NCI-H1417 (cell line): ENCODE measurements around the gene SETD1B.
A peak's percentile ranks its signal among the peaks of the same experiment; 100 is the strongest.

Experiments used
- DNase-seq, 3 experiments: peaks; one replicate each; lab custom pipeline; 2025; lab: John Stamatoyannopoulos, UW

The SETD1B gene

DNA sequence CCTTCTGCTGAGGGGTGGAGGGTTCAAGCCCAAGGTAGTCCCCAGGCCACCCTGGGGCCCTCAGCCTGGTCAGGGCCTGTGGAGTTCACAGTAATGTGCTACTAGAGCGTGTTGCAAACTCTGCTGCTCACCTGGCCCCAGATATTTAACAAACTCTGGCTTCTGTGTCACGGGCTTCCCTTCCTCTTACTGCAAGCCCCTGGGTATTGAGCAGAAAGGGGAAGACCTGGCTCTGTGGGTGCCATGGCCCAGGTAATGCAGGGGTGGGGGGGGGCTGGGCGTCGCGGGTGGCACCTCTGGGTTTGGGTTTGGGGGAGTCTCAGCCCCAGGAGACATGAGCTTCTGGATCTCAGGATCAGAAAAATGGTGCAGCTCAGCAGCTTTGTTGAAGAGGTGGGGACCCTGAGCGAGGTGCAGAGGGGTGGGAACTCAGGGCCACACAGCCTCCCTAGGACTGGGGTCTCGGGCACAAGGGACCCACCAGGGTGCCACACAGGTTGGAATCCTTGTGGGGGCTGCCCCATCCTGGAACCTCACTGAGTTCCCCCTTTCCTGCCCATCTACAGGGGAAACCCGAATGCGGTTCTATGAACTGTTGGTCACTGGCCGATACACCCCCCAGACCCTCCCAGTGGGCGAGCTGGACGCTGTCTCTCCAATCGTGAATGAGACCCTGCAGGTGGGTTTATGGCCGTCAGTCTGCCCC is 4.0 kb downstream of the SETD1B start:
- DNase-seq: no peak

- DNase-seq: no peak
These were observed 4.8 kb downstream of the SETD1B start for GRCh38 chr12:121808623-121809022.

DNA sequence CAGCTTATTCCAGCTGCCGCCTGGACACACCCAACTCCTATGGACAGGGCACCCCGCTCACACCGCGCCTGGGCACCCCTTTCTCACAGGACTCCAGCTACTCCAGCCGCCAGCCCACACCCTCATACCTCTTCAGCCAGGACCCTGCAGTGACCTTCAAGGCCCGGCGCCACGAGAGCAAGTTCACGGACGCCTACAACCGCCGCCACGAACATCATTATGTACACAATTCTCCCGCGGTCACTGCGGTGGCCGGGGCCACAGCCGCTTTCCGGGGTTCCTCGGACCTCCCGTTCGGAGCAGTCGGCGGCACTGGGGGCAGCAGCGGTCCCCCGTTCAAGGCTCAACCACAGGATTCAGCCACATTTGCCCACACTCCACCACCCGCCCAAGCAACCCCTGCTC is 5.9 kb downstream of the SETD1B start:
- DNase-seq: no peak

DNA sequence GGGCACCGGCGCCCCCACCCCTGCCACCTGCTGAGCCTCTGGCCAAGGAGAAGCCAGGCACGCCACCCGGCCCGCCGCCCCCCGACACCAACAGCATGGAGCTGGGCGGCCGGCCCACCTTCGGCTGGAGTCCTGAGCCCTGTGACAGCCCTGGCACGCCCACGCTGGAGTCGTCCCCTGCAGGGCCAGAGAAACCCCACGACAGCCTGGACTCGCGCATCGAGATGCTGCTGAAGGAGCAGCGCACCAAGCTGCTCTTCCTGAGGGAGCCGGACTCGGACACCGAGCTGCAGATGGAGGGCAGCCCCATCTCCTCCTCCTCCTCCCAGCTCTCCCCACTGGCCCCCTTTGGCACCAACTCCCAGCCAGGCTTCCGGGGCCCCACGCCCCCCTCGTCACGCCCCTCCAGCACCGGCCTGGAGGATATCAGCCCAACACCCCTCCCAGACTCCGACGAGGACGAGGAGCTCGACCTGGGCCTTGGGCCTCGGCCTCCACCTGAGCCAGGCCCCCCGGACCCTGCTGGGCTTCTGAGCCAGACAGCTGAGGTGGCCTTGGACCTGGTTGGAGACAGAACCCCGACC is 6.5 kb downstream of the SETD1B start:
- DNase-seq: no peak

GRCh38 chr12:121810833-121811433 is 7.1 kb downstream of the SETD1B start:
- no peak for DNase-seq

DNA sequence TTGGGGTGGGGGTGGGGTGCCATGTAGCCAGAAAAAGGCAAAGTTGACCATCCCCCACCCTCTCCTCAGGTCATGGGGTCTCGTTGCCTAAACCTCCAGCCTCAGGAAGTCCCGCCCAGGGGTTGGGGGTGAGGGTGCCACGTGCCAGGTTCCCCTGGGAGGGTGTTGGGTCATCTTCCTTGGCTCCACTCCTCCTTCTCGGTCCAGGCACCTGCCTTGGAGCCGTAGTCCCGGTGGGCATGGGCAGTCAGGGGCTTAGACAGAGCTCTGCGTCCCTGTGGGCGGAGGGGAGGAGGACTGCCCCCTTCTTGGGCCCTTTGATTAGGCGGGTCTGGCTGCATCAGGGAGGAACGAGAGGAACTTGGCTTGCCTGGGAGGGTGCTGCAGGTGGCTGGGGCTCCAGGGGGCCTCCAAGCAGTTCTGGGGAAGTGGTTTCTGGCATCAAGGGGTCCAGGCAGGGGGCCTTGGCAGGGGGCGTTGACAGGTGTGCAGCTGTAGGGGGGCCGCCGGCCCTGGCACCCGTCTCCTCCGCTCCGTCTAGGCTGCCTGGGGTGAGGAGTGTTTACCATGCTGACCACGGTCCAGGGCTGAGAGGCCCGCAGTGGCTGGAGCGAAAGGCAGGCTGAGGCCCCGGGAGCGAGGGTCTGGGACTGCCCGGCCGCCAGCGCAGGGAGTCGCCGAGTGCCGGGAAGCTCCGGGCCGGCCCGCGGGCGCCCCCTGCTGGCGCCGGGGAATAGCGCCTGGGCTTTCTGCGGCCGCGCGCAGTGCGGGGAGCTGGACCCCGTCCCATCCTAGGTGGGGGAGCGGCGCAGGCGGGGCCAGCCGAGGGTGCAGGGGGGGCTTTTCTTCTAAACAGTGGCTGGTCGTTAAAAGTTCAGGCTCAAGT is 7.9 kb downstream of the SETD1B start:
- peak; percentile 68 to 89 (median 82) for DNase-seq

- DNase-seq: peak; percentile 38 to 85 (median 77)
These were observed 8.6 kb downstream of the SETD1B start for GRCh38 chr12:121812320-121812871.

GRCh38 chr12:121812921-121813896 is 9.4 kb downstream of the SETD1B start:
- DNase-seq: peak in 2 of 3 experiments; percentile 40 to 57

GRCh38 chr12:121813951-121814350 is 10.1 kb downstream of the SETD1B start:
- DNase-seq: no peak

DNA sequence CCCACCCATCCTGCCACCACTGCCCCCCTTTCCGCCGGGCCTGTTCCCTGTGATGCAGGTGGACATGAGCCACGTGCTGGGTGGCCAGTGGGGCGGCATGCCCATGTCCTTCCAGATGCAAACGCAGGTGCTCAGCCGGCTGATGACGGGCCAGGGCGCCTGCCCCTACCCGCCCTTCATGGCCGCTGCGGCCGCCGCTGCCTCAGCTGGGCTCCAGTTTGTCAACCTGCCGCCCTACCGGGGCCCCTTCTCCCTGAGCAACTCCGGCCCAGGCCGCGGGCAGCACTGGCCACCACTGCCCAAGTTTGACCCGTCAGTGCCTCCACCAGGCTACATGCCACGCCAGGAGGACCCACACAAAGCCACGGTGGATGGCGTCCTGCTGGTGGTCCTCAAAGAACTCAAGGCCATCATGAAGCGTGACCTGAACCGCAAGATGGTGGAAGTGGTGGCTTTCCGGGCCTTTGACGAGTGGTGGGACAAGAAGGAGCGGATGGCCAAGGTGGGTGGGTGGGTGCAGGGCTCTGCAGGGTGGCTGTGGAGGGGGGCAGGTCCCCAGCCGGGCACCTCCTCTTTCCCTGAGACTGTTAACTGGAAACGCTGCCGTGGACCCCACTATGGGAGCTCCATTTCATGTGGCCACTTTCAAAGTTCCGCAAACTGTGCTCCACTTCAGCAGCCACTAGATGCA is 10.8 kb downstream of the SETD1B start:
- no peak for DNase-seq

DNA sequence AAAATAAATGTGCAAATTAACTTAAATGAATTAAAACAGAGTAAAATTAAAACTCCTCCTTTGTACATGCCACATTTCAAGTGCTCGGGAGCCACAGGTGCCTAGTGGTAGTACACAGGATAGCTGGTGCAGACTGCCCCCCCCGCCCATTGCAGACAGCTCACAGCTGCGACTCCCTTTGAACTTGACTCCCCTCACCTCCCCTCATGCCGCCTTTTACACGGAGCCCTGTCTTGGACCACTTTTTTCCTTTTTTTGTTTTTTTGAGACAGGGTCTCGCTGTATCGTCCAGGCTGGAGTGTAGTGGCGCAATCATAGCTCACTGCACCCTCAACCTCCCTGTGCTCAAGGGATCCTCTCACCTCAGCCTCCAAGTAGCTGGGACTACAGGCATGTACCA is 11.5 kb downstream of the SETD1B start:
- DNase-seq: no peak

GRCh38 chr12:121816925-121817647 is 13.3 kb downstream of the SETD1B start:
- DNase-seq: no peak

GRCh38 chr12:121817648-121818043 is 13.8 kb downstream of the SETD1B start:
- DNase-seq: no peak

- no peak for DNase-seq
These were observed 15.6 kb downstream of the SETD1B start for GRCh38 chr12:121819212-121819949.

DNA sequence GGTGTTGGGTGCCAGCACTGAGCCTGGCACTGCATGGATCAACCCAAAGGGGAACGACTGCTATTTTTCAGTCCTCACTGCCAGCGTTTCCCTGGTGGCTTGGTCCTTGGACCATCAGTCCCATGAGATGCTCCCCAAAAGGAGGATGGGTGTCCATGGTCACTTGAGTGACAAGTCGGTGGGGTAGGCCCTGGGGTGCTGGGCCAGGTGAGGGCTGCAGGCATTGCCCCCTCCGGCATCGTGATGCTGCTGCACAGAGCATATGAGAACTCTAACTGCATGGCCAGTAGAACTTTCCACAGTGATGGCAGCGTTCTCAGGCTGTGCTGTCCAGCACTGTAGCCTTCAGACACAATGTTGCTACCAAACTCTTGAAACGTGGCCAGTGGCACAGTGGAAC is 16.2 kb downstream of the SETD1B start:
- DNase-seq: no peak

- no peak for DNase-seq
These were observed 18.7 kb downstream of the SETD1B start for GRCh38 chr12:121822393-121823100.

DNA sequence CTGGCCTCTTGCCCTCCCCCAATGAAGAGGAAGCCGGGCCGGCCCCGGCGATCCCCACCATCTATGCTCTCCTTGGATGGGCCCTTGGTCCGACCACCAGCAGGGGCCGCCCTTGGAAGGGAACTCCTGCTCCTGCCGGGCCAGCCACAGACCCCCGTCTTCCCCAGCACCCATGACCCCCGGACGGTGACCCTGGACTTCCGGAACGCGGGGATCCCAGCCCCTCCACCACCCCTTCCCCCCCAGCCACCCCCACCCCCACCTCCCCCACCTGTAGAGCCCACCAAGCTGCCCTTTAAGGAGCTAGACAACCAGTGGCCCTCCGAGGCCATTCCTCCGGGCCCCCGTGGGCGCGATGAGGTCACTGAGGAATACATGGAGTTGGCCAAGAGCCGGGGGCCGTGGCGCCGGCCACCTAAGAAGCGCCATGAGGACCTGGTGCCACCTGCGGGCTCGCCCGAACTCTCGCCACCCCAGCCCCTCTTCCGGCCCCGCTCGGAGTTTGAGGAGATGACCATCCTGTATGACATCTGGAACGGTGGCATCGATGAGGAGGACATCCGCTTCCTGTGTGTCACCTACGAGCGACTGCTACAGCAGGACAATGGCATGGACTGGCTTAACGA is 19.4 kb downstream of the SETD1B start:
- DNase-seq: no peak

- DNase-seq: no peak
These were observed 19.9 kb downstream of the SETD1B start for GRCh38 chr12:121823727-121824115.
